ENCODE measurements around the gene PTP4A2. TPM values are rescaled to one million over a fixed set of nuclear protein-coding genes. Genes with fewer than 3 reads are reported as not detected.
A peak's percentile ranks its signal among the peaks of the same experiment; 100 is the strongest.
"Not testable (repeated sequence)": the region's sequence is repeated elsewhere in the genome, so short reads cannot be mapped to it uniquely, and the experiment has no call there.

Gene PTP4A2
- total and polyA plus RNA-seq, 5 experiments from 2014 or later = 230 to 748 (median 287) TPM

DNA sequence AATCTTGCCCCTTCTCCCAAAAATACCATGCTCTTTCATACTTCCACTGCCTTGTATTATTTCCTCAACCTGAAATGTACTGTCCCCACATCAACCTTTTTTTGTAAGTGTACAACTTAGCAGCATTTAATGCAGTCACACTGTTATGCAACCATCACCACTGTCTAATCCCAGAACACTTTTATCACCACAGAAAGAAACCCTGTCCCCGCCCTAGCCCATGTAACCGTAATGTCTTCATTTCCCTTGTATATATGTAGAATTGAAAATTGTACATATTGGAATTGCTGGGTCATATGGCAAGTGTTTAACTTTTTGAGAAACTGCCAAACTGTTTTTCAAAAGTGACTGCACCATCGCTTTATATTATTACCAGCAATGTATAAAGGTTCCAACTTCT is 37.4 kb downstream of the PTP4A2 start:
- Mint-ChIP-seq H3K27me3 (no peaks in the 10 kb centered on the region), H3K9me3 (no peaks in the 10 kb centered on the region), H3K4me3 (no peak overlapping the region), H3K4me1 (peaks cover 13 to 42% (median 39%) of the 10 kb centered on the region in 4 donors), H3K27ac (peak overlapping the region in 1 of 10 donors; percentile 3), H3K36me3 (peaks cover 0 to 12% (median 0%) of the 10 kb centered on the region in 3 donors)
- POLR2A ChIA-PET = interaction anchor here (1.7 kb wide), 1 partner anchor 11 kb away, joined by 7 read pairs; no protein-coding TSS in a partner anchor
- no peak for DNase-seq
- no peak for ATAC-seq

DNA sequence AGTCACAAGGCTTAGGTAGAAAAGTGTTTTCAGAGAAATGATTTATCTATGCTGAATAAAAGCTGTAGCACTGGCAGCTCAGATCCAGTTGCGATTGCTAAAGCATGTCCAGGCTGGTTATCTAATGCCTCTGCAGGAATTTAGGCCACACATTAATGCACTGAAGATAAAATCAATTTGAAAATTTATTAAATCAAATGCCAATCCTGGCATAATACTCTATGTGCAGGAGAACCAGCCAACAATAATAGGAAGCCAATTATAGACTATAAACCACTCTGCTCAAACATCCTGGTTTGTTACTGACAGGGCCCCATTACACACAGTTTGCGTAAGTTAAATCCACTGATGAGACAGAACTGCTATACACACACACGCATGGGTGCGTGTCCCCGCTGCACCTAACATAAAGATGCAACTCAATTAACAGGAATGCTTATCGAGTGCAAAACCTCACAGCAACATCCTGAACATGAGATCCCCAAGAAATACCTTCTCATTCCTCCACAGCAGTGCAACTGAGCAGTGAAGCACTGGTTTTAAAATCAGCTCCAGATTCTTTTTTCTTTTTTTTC is 40.6 kb downstream of the PTP4A2 start:
- Mint-ChIP-seq H3K27ac (peak overlapping the region in 2 of 10 donors; percentile 32 to 53), H3K4me3 (no peak overlapping the region), H3K9me3 (peaks cover 0 to 3% (median 0%) of the 10 kb centered on the region in 9 donors), H3K27me3 (no peaks in the 10 kb centered on the region), H3K36me3 (no peaks in the 10 kb centered on the region), H3K4me1 (peaks cover 8 to 24% (median 19%) of the 10 kb centered on the region in 4 donors)
- POLR2A ChIA-PET = interaction anchor here (1.6 kb wide), 2 partner anchors 10 to 63 kb away, joined by 3 read pairs; no protein-coding TSS in a partner anchor
- no peak for ATAC-seq
- no peak for DNase-seq

DNA sequence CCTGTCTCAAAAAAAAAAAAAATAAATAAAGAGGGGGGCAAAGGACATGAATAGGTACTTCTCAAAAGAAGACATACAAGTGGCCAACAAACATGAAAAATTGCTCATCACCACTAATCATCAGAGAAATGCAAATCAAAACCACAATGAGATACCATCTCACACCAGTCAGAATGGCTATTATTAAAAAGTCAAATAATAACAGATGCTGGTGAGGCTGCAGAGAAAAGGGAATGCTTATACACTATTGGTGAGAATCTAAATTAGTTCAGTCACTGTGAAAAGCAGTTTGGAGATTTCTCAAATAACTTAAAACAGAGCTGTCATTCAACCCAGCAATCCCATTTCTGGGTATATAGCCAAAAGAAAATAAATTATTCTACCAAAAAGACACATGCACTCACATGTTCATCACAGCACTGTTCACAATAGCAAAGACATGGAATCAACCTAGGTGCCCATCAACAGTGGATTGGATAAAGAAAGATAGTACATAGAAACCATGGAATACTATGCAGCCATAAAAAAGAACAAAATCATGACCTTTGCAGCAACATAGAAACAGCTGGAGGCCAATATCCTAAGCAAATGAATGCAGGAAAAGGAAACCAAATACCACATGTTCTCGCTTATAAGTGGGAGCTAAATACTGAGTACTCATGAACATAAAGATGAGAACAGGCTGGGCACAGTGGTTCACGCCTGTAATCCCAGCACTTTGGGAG is 42.5 kb downstream of the PTP4A2 start:
- ATAC-seq, H3K4me3 Mint-ChIP-seq, H3K9me3 Mint-ChIP-seq, H3K36me3 Mint-ChIP-seq, H3K27ac Mint-ChIP-seq, H3K27me3 Mint-ChIP-seq, DNase-seq: not testable (repeated sequence)
- peaks cover 2 to 14% (median 6%) of the 10 kb centered on the region in 4 donors for H3K4me1 Mint-ChIP-seq
- POLR2A ChIA-PET = interaction anchor here (0.9 to 1.6 kb wide), 2 partner anchors 8 to 13 kb away, joined by 3 read pairs; no protein-coding TSS in a partner anchor

DNA sequence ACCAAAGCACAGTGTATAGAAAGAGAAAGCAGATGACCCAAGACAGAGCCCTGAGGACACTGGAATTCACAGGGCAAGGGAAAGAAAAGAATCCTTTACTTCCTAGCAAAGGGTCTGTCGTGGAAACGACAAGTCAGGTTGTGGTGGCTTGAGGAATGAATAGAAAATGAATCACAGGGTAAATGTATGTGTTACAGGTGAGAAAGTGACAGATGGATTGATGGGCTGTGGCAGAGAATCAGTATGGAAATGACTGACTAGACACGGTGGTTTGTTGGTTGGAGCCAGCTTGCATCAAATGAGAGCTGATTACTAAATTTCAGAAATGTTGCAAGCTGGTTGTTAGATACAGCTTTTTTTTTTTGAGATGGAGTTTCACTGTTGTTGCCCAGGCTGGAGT is 46.9 kb downstream of the PTP4A2 start:
- peaks cover 0 to 3% (median 0%) of the 10 kb centered on the region in 9 donors for H3K9me3 Mint-ChIP-seq
- POLR2A ChIA-PET = interaction anchor here (0.6 kb wide), 1 partner anchor 10 kb away, joined by 3 read pairs; no protein-coding TSS in a partner anchor
- no peak overlapping the region for H3K4me3 Mint-ChIP-seq
- DNase-seq = no peak
- no peaks in the 10 kb centered on the region for H3K27me3 Mint-ChIP-seq
- no peak for ATAC-seq
- H3K27ac Mint-ChIP-seq = peak overlapping the region in 4 of 10 donors; percentile 15 to 99 (median 72)
- H3K36me3 Mint-ChIP-seq = no peaks in the 10 kb centered on the region
- peaks cover 9 to 28% (median 23%) of the 10 kb centered on the region in 4 donors for H3K4me1 Mint-ChIP-seq

DNA sequence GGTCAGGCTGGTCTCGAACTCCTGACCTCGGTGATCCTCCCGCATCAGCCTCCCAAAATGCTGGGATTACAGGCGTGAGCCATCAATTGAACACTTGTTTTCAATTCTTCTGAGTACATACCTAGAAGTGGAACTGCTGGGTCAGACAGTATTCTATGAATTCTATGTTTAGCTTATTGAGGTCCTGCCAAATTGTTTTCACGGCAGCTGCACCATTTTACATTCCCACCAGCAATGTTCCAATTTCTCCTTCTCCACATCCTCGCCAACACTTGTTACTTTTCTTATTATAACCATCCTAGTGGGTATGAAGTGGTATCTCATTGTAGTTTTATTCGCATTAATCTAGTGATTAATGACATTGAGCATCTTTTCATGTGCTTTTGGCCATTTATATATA is 49.9 kb downstream of the PTP4A2 start:
- H3K4me1 Mint-ChIP-seq = peaks cover 11 to 31% (median 26%) of the 10 kb centered on the region in 4 donors
- peak overlapping the region in 5 of 10 donors; percentile 3 to 100 (median 99) for H3K27ac Mint-ChIP-seq
- ATAC-seq (no peak), DNase-seq (no peak)
- H3K36me3 Mint-ChIP-seq = no peaks in the 10 kb centered on the region
- no peaks in the 10 kb centered on the region for H3K27me3 Mint-ChIP-seq
- H3K9me3 Mint-ChIP-seq = no peaks in the 10 kb centered on the region
- POLR2A ChIA-PET = interaction anchor here (0.7 to 2.0 kb wide), 5 partner anchors 8 to 84 kb away, joined by 3 to 11 read pairs (median 8); no protein-coding TSS in a partner anchor
- H3K4me3 Mint-ChIP-seq = peak overlapping the region in 1 of 10 donors; percentile 60

DNA sequence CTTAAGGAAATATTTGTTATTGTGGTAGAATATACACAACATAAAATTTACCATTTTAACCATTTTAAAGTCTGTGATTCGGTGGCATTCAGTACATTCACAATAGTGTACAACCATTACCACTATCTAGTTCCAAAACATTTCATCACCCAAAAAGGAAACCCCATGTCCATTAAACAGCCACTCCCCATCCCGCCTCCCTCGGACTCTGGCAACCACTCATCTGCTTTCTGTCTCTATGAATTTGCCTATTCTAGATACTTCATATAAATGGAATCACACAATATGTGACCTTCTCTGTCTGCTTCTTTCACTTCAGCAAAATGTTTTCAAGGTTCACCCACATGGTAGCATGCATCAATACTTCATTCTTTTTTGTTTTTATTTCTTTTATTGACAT is 51.3 kb downstream of the PTP4A2 start:
- POLR2A ChIA-PET = interaction anchor here (0.6 kb wide), 1 partner anchor 41 kb away, joined by 3 read pairs; no protein-coding TSS in a partner anchor
- Mint-ChIP-seq H3K9me3 (no peaks in the 10 kb centered on the region), H3K27ac (peak overlapping the region in 2 of 10 donors; percentile 22 to 68), H3K4me3 (no peak overlapping the region), H3K36me3 (no peaks in the 10 kb centered on the region), H3K27me3 (no peaks in the 10 kb centered on the region), H3K4me1 (peaks cover 8 to 31% (median 27%) of the 10 kb centered on the region in 4 donors)
- DNase-seq (no peak), ATAC-seq (no peak)

DNA sequence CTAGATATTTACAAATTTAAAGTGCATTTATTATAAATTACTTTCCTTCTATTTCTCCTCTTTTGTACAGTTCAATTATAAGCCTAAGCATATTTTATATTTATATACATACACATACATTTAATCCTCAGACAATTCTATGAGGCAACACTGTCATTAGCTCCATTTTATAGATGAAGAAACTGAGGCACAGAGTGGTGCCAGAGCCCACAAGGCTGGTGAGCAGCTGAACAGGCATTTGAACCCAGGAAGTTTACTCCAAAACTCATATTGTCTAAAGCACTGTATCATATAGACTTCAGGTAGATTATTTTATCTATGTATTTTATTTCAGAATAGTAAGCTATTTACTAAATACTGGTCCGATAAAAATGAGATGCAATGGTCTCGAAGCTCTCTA is 52.3 kb downstream of the PTP4A2 start:
- no peaks in the 10 kb centered on the region for H3K9me3 Mint-ChIP-seq
- H3K27ac Mint-ChIP-seq = no peak overlapping the region
- H3K4me3 Mint-ChIP-seq = no peak overlapping the region
- POLR2A ChIA-PET = no interaction called here
- H3K4me1 Mint-ChIP-seq = peaks cover 14 to 37% (median 33%) of the 10 kb centered on the region in 4 donors
- no peaks in the 10 kb centered on the region for H3K36me3 Mint-ChIP-seq
- DNase-seq = no peak
- no peak for ATAC-seq
- no peaks in the 10 kb centered on the region for H3K27me3 Mint-ChIP-seq

DNA sequence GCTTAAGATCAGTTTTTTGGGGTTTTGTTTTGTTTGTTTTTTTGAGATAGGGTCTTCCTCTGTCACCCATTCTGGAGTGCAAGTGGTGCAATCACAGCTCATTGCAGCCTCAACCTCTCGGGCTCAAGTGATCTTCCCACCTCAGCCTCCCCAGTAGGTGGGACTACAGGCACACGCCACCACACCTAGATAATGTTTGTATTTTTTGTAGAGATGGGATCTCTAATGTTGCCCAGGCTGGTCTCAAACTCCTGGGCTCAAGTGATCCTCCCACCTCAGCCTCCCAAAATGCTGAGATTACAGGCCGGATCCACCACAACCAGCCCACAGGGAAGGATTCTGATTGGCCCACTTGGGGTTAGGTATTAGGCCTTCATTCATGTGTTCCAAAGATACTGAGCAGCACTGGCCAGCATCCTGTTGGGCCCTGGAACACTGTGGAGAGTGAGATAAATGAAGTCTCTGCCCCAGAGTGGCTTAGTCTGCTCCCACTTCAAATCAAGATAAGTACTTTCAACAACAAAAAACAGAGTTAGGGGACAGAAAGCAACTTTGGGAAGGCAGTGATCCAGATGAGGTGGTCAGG is 54.7 kb downstream of the PTP4A2 start:
- Mint-ChIP-seq H3K4me1 (peaks cover 11 to 33% (median 24%) of the 10 kb centered on the region in 4 donors), H3K27me3 (no peaks in the 10 kb centered on the region), H3K4me3 (no peak overlapping the region), H3K27ac (peak overlapping the region in 3 of 10 donors; percentile 27 to 49 (median 32)), H3K9me3 (no peaks in the 10 kb centered on the region), H3K36me3 (no peaks in the 10 kb centered on the region)
- POLR2A ChIA-PET = interaction anchor here (0.7 to 1.5 kb wide), 4 partner anchors 9 to 51 kb away, joined by 3 read pairs; no protein-coding TSS in a partner anchor
- no peak for DNase-seq
- no peak for ATAC-seq

DNA sequence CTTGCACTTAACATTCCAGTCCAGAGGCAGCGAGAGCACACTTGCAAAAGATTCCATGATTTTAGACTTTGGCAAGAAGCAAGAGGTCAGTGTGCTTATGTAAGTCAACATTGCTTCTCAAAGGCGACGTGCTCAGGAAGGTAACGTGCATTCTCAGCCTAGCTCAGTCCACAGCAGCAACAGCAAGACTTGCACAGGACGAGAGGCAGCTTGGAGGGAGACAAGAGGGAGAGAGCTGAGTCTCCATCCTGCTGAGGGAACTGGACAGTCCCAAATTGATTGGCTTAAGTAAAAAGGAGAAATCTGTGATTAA is 56.5 kb downstream of the PTP4A2 start:
- Mint-ChIP-seq H3K4me3 (peak overlapping the region in 1 of 10 donors; percentile 19), H3K27ac (peak overlapping the region in 1 of 10 donors; percentile 63), H3K27me3 (no peaks in the 10 kb centered on the region), H3K36me3 (no peaks in the 10 kb centered on the region), H3K4me1 (peaks cover 11 to 35% (median 27%) of the 10 kb centered on the region in 4 donors), H3K9me3 (no peaks in the 10 kb centered on the region)
- POLR2A ChIA-PET = interaction anchor here (1.5 kb wide), 1 partner anchor 14 kb away, joined by 3 read pairs; no protein-coding TSS in a partner anchor
- ATAC-seq = no peak
- DNase-seq = no peak

DNA sequence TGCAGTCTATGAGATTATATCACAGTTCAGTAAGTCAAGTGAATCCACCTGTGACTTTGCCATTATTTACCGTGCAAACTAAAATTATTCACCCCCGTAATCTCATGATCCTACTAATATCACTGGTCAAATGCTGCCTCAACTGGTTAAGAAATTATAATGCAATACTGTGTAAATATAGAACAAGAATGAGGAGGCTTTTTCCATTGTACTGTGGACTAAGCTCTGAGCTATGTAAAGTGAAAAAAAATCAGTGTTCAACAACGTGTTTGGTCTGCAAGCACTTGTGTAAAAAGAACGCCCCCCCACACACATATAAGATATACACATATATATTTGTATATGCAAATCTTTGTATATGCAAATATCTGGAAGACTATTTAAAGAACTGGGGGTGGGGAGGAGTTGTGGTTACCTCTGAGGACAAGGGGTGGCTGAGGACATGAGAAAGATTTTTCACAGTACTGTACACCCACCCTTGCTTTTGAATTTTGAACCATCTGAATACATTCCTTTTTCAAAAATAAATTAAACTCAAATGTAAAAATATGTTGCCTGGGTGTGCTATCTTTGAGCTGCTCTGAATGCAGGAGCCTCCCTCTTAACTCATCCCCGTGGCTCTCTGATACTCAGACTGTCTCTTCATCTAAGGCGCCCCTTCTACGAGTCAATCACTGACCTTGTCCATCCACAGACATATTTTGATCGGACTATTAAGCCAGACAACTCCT is 57.0 kb downstream of the PTP4A2 start:
- Mint-ChIP-seq H3K4me1 (peaks cover 13 to 37% (median 32%) of the 10 kb centered on the region in 4 donors), H3K27me3 (no peaks in the 10 kb centered on the region), H3K4me3 (peak overlapping the region in 1 of 10 donors; percentile 19), H3K27ac (peak overlapping the region in 1 of 10 donors; percentile 69), H3K36me3 (no peaks in the 10 kb centered on the region), H3K9me3 (no peaks in the 10 kb centered on the region)
- no peak for ATAC-seq
- POLR2A ChIA-PET = interaction anchor here (0.6 to 1.6 kb wide), 4 partner anchors 8 to 39 kb away, joined by 3 to 6 read pairs (median 4); no protein-coding TSS in a partner anchor
- no peak for DNase-seq

DNA sequence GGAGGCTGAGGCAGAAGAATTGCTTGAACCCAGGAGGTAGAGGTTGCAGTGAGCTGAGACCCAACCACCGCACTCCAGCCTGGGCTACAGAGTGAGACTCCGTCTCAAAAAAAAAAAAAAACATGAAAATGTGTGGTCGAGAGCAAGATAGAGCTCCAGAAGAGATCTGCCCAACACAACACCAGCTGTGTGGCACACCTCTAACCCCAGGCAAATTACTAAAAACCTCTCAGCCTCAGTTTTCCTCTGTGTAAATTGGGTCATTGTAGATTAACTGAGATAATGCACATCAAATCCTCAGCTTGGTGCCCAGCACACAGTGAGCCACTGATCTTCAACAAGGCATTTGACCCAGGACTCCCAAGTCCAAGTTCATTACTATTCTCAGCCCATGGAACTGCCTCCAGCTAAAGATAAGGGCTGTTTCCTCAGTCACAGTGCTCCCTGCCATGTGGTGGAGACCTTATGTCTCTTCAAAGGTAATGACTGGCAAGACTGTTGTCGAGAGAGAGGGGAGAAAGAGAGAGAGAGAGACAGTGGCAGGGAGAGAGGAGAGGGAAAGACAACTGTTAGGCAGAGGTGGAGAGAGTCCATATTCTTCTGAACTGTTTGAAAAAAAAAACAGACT is 58.1 kb downstream of the PTP4A2 start:
- peaks cover 13 to 37% (median 33%) of the 10 kb centered on the region in 4 donors for H3K4me1 Mint-ChIP-seq

More for the DNA sequence above, 58.1 kb downstream of the PTP4A2 start:
- no peaks in the 10 kb centered on the region for H3K36me3 Mint-ChIP-seq
- H3K27ac Mint-ChIP-seq = peak overlapping the region in 6 of 10 donors; percentile 10 to 76 (median 37)
- H3K4me3 Mint-ChIP-seq = peak overlapping the region in 2 of 10 donors; percentile 3 to 43
- H3K27me3 Mint-ChIP-seq = no peaks in the 10 kb centered on the region
- POLR2A ChIA-PET = interaction anchor here (1.1 to 1.6 kb wide), 4 partner anchors 9 to 40 kb away, joined by 3 to 6 read pairs (median 6); no protein-coding TSS in a partner anchor
- no peak for ATAC-seq
- no peaks in the 10 kb centered on the region for H3K9me3 Mint-ChIP-seq
- no peak for DNase-seq

Data from naive thymus-derived CD8-positive, alpha-beta T cell (primary cell).